Brain pericyte (primary cell): ENCODE data around the gene ANKRD11.

Source experiments
- DNase-seq: peaks from one replicate; pipeline ENCODE4 v3.0.0-alpha.2; 2012; ENCODE audit warnings: low read depth, low spot score

The ANKRD11 gene

DNA sequence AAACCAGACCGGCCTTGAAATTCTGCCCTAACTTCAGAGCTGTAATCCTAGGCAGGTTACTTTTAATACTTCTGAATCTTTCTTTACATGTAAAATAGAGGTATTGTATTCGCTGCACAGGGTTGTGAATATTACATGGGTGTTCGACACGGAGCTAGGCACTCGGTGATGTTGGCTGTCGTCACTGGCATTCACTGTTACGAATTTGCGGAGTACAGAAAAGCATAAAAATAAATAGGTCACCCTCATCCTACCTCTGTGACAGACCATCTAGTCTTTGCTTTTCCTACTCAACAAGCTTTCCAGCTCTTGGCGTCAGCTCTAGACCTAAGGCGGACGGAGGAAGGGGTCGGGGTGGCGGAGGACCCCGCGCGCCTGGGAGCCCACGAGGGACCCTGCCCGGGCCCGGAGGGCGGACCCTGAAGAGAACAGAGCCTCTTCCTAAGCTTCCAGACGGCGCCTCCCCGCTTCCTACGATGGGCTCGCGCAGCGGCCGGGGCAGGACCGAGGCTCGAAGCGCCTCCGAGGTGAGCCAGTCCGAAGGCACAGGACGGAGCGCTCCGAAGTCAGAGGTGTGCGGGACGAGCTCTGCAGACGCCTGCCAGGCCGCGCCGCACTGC lies 17.0 kb upstream of the ANKRD11 start:
- DNase-seq = no peak

DNA sequence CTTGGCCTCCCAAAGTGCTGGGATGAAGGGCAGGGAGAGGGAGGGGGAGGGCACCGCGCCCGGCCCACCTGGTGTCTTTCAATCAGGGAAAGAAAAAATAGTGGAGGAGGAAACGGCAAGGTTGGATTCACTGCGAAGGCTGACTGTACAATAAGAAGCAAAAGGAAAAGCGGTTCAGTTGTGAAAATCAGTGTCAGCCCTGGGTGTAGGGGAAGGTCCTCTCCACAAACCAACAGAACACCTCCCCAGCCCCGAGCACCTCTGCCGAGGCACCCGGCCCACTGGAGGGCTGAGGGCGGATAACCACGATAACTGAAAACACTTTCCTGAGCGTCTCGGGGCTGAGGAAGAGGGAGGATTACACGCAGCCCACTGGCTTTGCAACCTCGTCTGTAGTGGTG lies 16.4 kb upstream of the ANKRD11 start:
- DNase-seq = no peak

DNA sequence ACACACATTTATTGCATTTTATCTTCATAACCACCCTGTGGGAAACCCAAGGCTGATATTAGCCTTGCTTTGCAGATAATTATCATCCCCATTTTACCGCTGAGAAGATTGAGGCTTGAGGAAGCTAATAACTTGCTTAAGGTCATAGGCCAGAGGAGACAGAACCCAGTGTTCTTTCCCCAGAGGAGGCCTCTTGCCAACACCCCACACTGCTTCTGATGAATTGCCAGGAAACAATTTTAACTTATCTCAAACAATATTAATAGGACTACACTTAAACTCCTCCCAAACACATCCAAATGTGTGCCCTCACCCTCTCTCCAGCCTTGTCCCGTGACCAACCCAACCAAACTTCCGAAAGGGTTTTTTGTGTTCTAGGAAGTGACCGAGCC lies 15.7 kb upstream of the ANKRD11 start:
- no peak for DNase-seq

DNA sequence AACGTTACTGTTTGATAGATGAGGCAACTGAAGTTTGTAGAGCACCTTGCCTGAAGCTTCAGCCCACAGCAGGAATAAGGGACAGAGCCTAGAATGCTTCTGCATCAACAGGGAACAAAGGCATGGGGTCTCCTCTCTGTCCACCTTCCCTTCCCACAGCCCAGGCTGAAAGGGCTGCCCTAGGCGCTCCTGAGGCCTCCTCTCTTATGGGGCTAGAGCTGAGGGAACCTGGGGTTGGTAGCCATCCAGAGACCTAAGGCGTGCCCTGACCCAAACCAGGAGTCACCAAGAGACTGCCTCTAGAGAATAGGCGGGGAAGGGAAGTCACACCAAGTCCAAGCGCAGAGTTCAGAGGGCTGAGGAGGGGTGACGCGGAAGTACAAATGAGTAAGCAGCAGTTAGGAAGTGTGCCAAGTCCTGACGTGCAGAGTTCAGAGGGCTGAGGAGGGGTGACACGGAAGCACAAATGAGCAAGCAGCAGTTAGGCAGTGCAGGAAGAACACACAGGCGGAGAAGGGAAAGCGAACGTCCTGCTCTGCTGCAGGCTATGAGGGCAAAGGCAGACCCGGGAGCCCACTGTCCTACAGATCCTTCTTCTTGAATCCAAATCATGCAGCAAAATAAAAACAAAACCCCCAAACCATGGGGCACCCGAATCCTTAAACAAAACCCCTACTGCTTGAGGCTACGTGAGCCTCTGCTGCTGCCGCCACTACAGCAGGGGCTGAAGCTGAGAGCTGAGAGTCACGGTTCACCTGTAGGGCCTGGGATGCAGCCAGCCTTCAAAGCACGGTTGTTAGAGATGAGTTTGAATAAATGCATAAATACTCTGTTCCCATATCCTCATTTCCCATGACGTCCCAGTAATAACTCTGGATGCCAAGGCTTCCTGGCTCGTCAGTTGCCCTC lies 15.1 kb upstream of the ANKRD11 start:
- DNase-seq = no peak

- DNase-seq = no peak
Measured at GRCh38 chr16:89504091-89504490, 13.7 kb upstream of the ANKRD11 start.

- DNase-seq = no peak
Measured at GRCh38 chr16:89502081-89502843, 11.9 kb upstream of the ANKRD11 start.

DNA sequence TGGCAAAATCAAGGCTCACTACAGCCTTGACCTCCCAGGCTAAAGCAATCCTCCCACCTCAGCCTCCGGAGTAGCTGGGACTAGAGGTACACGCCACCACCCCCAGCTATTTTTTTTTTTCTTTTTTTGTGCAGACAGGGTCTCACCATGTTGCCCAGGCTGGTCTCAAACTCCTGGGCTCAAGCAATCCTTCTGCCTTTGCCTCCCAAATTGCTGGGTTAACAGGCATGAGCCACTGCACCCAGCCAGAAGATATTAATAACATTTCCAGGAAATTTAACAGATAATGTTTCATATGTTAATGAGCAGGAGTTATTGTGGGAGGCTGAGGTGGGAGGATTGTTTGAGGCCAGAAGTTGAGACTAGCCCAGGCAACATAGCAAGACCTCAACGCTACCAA lies 9.4 kb upstream of the ANKRD11 start:
- no peak for DNase-seq

- no peak for DNase-seq
Measured at GRCh38 chr16:89498839-89499238, 8.5 kb upstream of the ANKRD11 start.

DNA sequence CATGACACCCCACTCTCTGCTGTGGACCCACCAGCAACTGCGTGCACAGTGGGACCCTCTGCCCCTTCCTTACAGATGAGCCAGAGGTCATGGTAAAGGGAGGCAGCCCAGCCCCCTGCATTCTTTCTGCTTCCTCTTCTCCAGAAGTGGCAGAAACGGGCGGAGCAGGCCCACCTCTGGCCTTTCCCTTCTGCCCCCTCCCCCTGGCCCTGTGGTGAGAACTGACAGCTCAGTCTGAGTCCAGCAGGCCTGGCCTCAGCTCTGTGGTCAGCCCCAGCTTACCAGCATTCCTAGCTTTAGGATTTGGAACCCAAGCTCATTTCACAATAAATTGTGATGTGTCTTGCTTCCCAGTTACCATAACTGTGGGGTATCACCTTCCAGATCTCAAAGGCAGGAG lies 4.8 kb upstream of the ANKRD11 start:
- no peak for DNase-seq

DNA sequence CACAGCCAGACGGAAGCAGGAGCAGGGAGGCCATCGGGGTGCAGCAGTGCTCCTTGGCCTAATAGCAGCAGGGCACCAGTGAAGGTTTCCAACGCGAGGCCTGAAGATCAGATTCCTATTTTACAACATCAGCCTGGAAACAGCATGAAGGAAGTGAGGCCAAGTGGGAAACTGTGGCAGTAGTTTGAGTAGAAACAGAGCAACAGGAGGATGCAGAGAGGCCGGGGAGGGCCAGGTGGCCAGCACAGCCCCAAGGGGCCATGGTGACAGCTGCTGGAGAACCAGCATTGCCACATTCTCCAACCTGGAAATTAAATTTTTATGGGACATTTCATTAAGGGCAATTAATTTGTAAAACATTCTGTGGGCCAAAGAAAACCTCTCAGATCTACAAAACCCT lies 3.4 kb upstream of the ANKRD11 start:
- no peak for DNase-seq

GRCh38 chr16:89491974-89492687 lies 1.8 kb upstream of the ANKRD11 start:
- no peak for DNase-seq

DNA sequence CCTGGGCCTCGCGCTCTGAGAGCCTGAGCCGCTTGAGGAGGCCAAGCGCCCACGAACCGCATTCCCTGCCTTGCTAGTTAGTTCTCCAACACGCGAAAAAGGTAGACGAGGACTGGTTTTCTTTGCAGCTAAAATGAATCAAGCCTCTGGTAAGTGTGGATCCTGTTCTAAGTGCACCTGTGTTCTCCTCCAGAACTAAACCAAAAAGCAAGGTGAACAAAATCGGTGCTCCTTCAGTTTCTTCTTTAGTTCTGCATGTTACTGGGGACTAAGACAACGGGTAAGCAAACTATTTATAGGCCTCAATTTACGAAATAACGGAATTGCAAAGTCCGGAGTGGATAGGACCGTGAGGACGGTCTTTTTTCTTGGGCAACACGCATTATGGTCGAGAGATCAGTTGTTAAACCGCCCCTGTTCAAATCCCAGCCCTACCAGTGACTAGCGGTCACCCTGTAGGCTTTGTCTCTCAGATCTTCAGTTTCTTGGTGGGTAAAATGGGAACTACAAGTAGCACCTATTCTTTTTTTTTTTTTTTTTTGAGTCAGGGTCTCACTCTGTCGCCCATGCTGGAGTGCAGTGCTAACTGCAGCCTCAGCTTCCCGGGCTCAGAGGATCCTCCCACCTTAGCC lies 993 bp upstream of the ANKRD11 start:
- no peak for DNase-seq

GRCh38 chr16:89489898-89490438 lies 393 bp downstream of the ANKRD11 start:
- no peak for DNase-seq

- DNase-seq = no peak
Measured at GRCh38 chr16:89489040-89489897, 1.1 kb downstream of the ANKRD11 start.

- no peak for DNase-seq
Measured at GRCh38 chr16:89485701-89486246, 4.6 kb downstream of the ANKRD11 start.

- no peak for DNase-seq
Measured at GRCh38 chr16:89484923-89485679, 5.3 kb downstream of the ANKRD11 start.

GRCh38 chr16:89484041-89484501 lies 6.3 kb downstream of the ANKRD11 start:
- DNase-seq = no peak

- no peak for DNase-seq
Measured at GRCh38 chr16:89482817-89483205, 7.5 kb downstream of the ANKRD11 start.
